GM12892 (cell line): Measurements from ENCODE around the gene ANKRD29.

ENCODE experiments used
- DNase-seq: peaks from one replicate; pipeline ENCODE4 v3.0.0; 2011; ENCODE audit not compliant: insufficient read length
- FAIRE-seq: peaks from 2 replicates; lab custom pipeline; 2011; peaks lifted over from hg19 to GRCh38; lab: Jason Lieb, UNC
- POLR2A ChIP-seq: IDR thresholded peaks from 2 replicates; pipeline ENCODE4 v1.6.1; 2011; ENCODE audit warnings: low read depth, low read length, control low read depth
- POLR2AphosphoS5 ChIP-seq: IDR thresholded peaks from 2 replicates; pipeline ENCODE4 v1.6.1; 2011; ENCODE audit warnings: low read depth, low read length, control low read depth
- TAF1 ChIP-seq: IDR thresholded peaks from 2 replicates; pipeline ENCODE4 v1.6.1; 2011; ENCODE audit warnings: low read depth, mild to moderate bottlenecking, control low read depth, low read length, borderline replicate concordance

The ANKRD29 gene

GRCh38 chr18:23636071-23636399 is 26.7 kb downstream of the ANKRD29 start:
- TF ChIP-seq POLR2AphosphoS5 (no peak), POLR2A (no peak), TAF1 (no peak)
- DNase-seq (no peak), FAIRE-seq (no peak)

- no peak for TF ChIP-seq POLR2AphosphoS5
- no peak for FAIRE-seq
- no peak for DNase-seq
Measured at GRCh38 chr18:23635283-23636070, 27.2 kb downstream of the ANKRD29 start.

GRCh38 chr18:23634692-23635091 is 28.0 kb downstream of the ANKRD29 start:
- TF ChIP-seq TAF1: no peak
- no peak for TF ChIP-seq POLR2A
- TF ChIP-seq POLR2AphosphoS5: no peak
- DNase-seq: no peak
- FAIRE-seq: no peak

- no peak for DNase-seq
- TF ChIP-seq POLR2A (no peak), TAF1 (no peak), POLR2AphosphoS5 (no peak)
- FAIRE-seq: no peak
Measured at GRCh38 chr18:23632615-23633014, 30.1 kb downstream of the ANKRD29 start.

- TF ChIP-seq TAF1: no peak
- no peak for TF ChIP-seq POLR2A
- TF ChIP-seq POLR2AphosphoS5: no peak
- DNase-seq (no peak), FAIRE-seq (no peak)
Measured at GRCh38 chr18:23631746-23632145, 31.0 kb downstream of the ANKRD29 start.

- no peak for DNase-seq
- FAIRE-seq: no peak
- TF ChIP-seq TAF1: no peak
- TF ChIP-seq POLR2A: no peak
- no peak for TF ChIP-seq POLR2AphosphoS5
Measured at GRCh38 chr18:23631312-23631711, 31.4 kb downstream of the ANKRD29 start.

GRCh38 chr18:23629444-23629946 is 33.2 kb downstream of the ANKRD29 start:
- FAIRE-seq (no peak), DNase-seq (no peak)
- no peak for TF ChIP-seq POLR2AphosphoS5
- TF ChIP-seq TAF1: no peak
- no peak for TF ChIP-seq POLR2A

GRCh38 chr18:23627970-23628369 is 34.7 kb downstream of the ANKRD29 start:
- TF ChIP-seq POLR2AphosphoS5 (no peak), POLR2A (no peak), TAF1 (no peak)
- FAIRE-seq (no peak), DNase-seq (no peak)

GRCh38 chr18:23627321-23627720 is 35.4 kb downstream of the ANKRD29 start:
- DNase-seq: no peak
- no peak for FAIRE-seq
- TF ChIP-seq POLR2A (no peak), POLR2AphosphoS5 (no peak), TAF1 (no peak)

GRCh38 chr18:23626451-23627279 is 36.0 kb downstream of the ANKRD29 start:
- DNase-seq (no peak), FAIRE-seq (no peak)
- TF ChIP-seq TAF1 (no peak), POLR2AphosphoS5 (no peak), POLR2A (no peak)

GRCh38 chr18:23623040-23623439 is 39.7 kb downstream of the ANKRD29 start:
- no peak for FAIRE-seq

More at GRCh38 chr18:23623040-23623439, 39.7 kb downstream of the ANKRD29 start:
- no peak for DNase-seq
- TF ChIP-seq TAF1: no peak
